Measurements from ENCODE around the gene RBM17.

RBM17 gene

DNA sequence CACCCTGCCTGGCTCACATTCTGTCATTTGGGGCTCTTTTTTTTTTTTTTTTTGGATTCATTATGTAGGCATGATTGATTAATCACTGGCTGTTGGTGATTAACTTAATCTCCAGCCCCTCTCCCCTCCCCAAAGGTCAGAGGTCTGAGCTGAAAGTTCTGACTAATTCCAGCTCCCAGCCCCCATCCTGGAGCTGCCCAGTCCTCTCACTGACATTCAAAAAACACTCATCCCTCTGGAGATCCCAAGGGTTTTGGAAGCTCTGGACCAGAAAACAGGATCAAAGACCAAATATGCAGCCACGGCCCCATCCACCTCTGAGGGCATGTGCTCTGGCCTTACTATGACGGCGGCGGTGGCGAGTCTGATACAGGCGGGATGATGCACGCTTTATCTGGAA, 53.8 kb downstream of the RBM17 start:
- Histone ChIP-seq H3K9me3 (ENCODE audit: control insufficient read depth in 1 of 2, low read length in 2 of 2) (no peaks in the 10 kb centered on the region), H3K4me3 (ENCODE audit: low read depth in 1 of 2, low read length in 2 of 2) (no peak overlapping the region), H3K4me1 (ENCODE audit: control insufficient read depth in 1 of 2, insufficient read depth in 2 of 2, low read length in 2 of 2) (peaks cover 24 to 31% of the 10 kb centered on the region in 2 donors), H3K27ac (ENCODE audit: low read depth, low read length) (no peak overlapping the region), H3K27me3 (ENCODE audit: control insufficient read depth in 1 of 2, insufficient read depth in 2 of 2, low read length in 2 of 2) (no peaks in the 10 kb centered on the region), H3K36me3 (ENCODE audit: control insufficient read depth in 1 of 2, insufficient read depth in 2 of 2, low read length in 2 of 2) (no peaks in the 10 kb centered on the region), H3K9ac (ENCODE audit: low read depth in 1 of 2, low read length in 2 of 2) (no peak overlapping the region)

DNA sequence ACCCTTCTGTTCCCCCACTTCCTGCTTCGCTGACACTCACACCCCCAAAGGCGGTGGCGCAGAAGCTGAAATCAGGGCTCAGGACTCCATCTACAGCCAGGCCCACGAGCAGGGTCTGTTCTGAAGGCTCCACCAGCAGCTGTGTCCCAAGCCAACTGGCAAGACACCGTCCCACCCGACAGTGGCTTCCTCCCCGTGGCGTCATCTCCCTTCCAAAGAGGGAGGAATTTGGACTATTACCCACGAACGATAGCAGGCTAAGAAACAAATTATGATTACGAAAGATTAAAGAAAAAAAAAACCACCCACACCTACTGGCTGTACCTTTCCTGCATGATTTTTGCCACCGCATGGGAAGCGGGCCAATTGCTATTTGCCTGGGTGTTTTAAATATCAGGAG, 54.3 kb downstream of the RBM17 start:
- Histone ChIP-seq H3K36me3 (ENCODE audit: control insufficient read depth in 1 of 2, insufficient read depth in 2 of 2, low read length in 2 of 2) (no peaks in the 10 kb centered on the region), H3K27ac (ENCODE audit: low read depth, low read length) (no peak overlapping the region), H3K4me3 (ENCODE audit: low read depth in 1 of 2, low read length in 2 of 2) (no peak overlapping the region), H3K9ac (ENCODE audit: low read depth in 1 of 2, low read length in 2 of 2) (no peak overlapping the region), H3K27me3 (ENCODE audit: control insufficient read depth in 1 of 2, insufficient read depth in 2 of 2, low read length in 2 of 2) (no peaks in the 10 kb centered on the region), H3K9me3 (ENCODE audit: control insufficient read depth in 1 of 2, low read length in 2 of 2) (no peaks in the 10 kb centered on the region), H3K4me1 (ENCODE audit: control insufficient read depth in 1 of 2, insufficient read depth in 2 of 2, low read length in 2 of 2) (peaks cover 29 to 37% of the 10 kb centered on the region in 2 donors)

DNA sequence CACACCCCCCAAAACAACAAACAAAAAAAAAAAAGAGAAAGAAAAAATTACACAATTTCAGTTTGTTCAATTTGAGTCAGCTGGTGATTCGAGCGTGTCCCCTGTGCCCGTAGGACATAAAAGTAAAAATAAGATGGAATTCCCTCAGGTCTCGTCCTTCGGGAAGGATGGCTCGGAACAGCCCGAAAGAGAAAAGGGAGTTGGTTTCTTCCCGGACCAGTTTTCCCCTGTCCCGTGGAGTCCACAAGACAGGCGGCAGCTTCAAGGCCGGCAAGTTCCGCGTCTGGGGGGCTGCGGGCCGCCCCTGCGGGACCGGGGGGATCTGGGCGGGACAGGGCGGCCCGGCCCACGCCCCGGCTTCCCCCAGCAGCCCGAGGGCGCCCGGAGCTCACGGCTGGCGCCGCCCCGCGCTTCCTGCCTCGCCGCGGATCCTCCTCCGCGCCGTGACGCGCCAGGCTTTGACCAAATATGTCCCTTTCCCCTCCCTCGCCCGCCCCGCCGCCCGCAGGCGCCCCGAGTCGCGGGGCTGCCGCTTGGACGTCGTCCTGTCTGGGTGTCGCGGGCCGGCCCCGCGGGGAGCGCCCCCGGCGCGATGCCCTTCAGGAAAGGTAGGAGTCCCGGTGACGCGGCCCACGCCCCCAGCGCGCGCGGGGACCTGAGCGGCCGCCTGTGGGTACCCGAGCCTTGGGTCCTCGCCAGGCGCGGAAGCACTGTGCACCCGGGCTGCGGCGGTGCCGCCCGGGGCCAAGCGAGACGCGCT, 55.8 kb downstream of the RBM17 start:
- no peaks in the 10 kb centered on the region for H3K9me3 ChIP-seq (ENCODE audit: control insufficient read depth in 1 of 2, low read length in 2 of 2)
- peak overlapping the region; percentile 64 for H3K27ac ChIP-seq (ENCODE audit: low read depth, low read length)
- H3K9ac ChIP-seq (ENCODE audit: low read depth in 1 of 2, low read length in 2 of 2) = peak overlapping the region; percentile 67 to 68
- no peaks in the 10 kb centered on the region for H3K27me3 ChIP-seq (ENCODE audit: control insufficient read depth in 1 of 2, insufficient read depth in 2 of 2, low read length in 2 of 2)
- H3K4me1 ChIP-seq (ENCODE audit: control insufficient read depth in 1 of 2, insufficient read depth in 2 of 2, low read length in 2 of 2) = peaks cover 30 to 44% of the 10 kb centered on the region in 2 donors
- no peaks in the 10 kb centered on the region for H3K36me3 ChIP-seq (ENCODE audit: control insufficient read depth in 1 of 2, insufficient read depth in 2 of 2, low read length in 2 of 2)
- H3K4me3 ChIP-seq (ENCODE audit: low read depth in 1 of 2, low read length in 2 of 2) = peak overlapping the region; percentile 81 to 82

- Histone ChIP-seq H3K4me1 (ENCODE audit: control insufficient read depth in 1 of 2, insufficient read depth in 2 of 2, low read length in 2 of 2) (peaks cover 28 to 39% of the 10 kb centered on the region in 2 donors), H3K36me3 (ENCODE audit: control insufficient read depth in 1 of 2, insufficient read depth in 2 of 2, low read length in 2 of 2) (no peaks in the 10 kb centered on the region), H3K9me3 (ENCODE audit: control insufficient read depth in 1 of 2, low read length in 2 of 2) (no peaks in the 10 kb centered on the region), H3K27me3 (ENCODE audit: control insufficient read depth in 1 of 2, insufficient read depth in 2 of 2, low read length in 2 of 2) (no peaks in the 10 kb centered on the region), H3K27ac (ENCODE audit: low read depth, low read length) (peak overlapping the region; percentile 13), H3K4me3 (ENCODE audit: low read depth in 1 of 2, low read length in 2 of 2) (peak overlapping the region; percentile 81 to 82), H3K9ac (ENCODE audit: low read depth in 1 of 2, low read length in 2 of 2) (peak overlapping the region; percentile 67 to 68)
These were observed 56.5 kb downstream of the RBM17 start for GRCh38 chr10:6145166-6145987.

GRCh38 chr10:6146013-6146785, 57.4 kb downstream of the RBM17 start:
- Histone ChIP-seq H3K27ac (ENCODE audit: low read depth, low read length) (no peak overlapping the region), H3K9ac (ENCODE audit: low read depth in 1 of 2, low read length in 2 of 2) (peak overlapping the region; percentile 67 to 68), H3K27me3 (ENCODE audit: control insufficient read depth in 1 of 2, insufficient read depth in 2 of 2, low read length in 2 of 2) (no peaks in the 10 kb centered on the region), H3K36me3 (ENCODE audit: control insufficient read depth in 1 of 2, insufficient read depth in 2 of 2, low read length in 2 of 2) (no peaks in the 10 kb centered on the region), H3K4me3 (ENCODE audit: low read depth in 1 of 2, low read length in 2 of 2) (peak overlapping the region; percentile 81 to 82), H3K4me1 (ENCODE audit: control insufficient read depth in 1 of 2, insufficient read depth in 2 of 2, low read length in 2 of 2) (peaks cover 22 to 36% of the 10 kb centered on the region in 2 donors), H3K9me3 (ENCODE audit: control insufficient read depth in 1 of 2, low read length in 2 of 2) (no peaks in the 10 kb centered on the region)

DNA sequence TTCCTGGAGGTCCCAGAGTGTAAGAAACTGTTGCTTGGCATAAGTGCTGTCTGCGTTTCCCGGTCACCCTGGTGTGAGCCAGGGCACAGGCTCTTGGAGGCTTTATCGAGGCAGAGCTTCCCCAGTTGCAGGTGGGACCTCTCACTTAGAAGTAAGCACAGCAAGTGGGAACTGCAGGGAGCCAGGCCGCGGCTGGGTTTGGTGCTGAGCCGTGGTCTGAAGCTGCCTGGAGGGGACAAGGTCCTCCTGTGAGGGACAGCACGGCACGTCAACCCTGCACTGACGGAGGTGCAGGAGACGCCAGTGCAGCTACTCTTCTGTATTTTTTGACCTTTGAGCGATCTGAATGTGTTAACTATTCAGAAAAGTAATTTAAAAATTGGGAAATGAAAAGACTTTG, 58.1 kb downstream of the RBM17 start:
- no peaks in the 10 kb centered on the region for H3K9me3 ChIP-seq (ENCODE audit: control insufficient read depth in 1 of 2, low read length in 2 of 2)
- peaks cover 22 to 37% of the 10 kb centered on the region in 2 donors for H3K4me1 ChIP-seq (ENCODE audit: control insufficient read depth in 1 of 2, insufficient read depth in 2 of 2, low read length in 2 of 2)
- H3K27me3 ChIP-seq (ENCODE audit: control insufficient read depth in 1 of 2, insufficient read depth in 2 of 2, low read length in 2 of 2) = no peaks in the 10 kb centered on the region
- no peak overlapping the region for H3K27ac ChIP-seq (ENCODE audit: low read depth, low read length)
- no peaks in the 10 kb centered on the region for H3K36me3 ChIP-seq (ENCODE audit: control insufficient read depth in 1 of 2, insufficient read depth in 2 of 2, low read length in 2 of 2)
- H3K9ac ChIP-seq (ENCODE audit: low read depth in 1 of 2, low read length in 2 of 2) = no peak overlapping the region
- peak overlapping the region in 1 of 2 donors; percentile 82 for H3K4me3 ChIP-seq (ENCODE audit: low read depth in 1 of 2, low read length in 2 of 2)

- H3K4me1 ChIP-seq (ENCODE audit: control insufficient read depth in 1 of 2, insufficient read depth in 2 of 2, low read length in 2 of 2) = peaks cover 22 to 37% of the 10 kb centered on the region in 2 donors
- no peaks in the 10 kb centered on the region for H3K27me3 ChIP-seq (ENCODE audit: control insufficient read depth in 1 of 2, insufficient read depth in 2 of 2, low read length in 2 of 2)
- no peak overlapping the region for H3K27ac ChIP-seq (ENCODE audit: low read depth, low read length)
- H3K9ac ChIP-seq (ENCODE audit: low read depth in 1 of 2, low read length in 2 of 2) = no peak overlapping the region
- H3K9me3 ChIP-seq (ENCODE audit: control insufficient read depth in 1 of 2, low read length in 2 of 2) = no peaks in the 10 kb centered on the region
- no peaks in the 10 kb centered on the region for H3K36me3 ChIP-seq (ENCODE audit: control insufficient read depth in 1 of 2, insufficient read depth in 2 of 2, low read length in 2 of 2)
- no peak overlapping the region for H3K4me3 ChIP-seq (ENCODE audit: low read depth in 1 of 2, low read length in 2 of 2)
These were observed 59.4 kb downstream of the RBM17 start for GRCh38 chr10:6148251-6148701.

GRCh38 chr10:6148908-6149307, 60.1 kb downstream of the RBM17 start:
- Histone ChIP-seq H3K36me3 (ENCODE audit: control insufficient read depth in 1 of 2, insufficient read depth in 2 of 2, low read length in 2 of 2) (no peaks in the 10 kb centered on the region), H3K9ac (ENCODE audit: low read depth in 1 of 2, low read length in 2 of 2) (no peak overlapping the region), H3K9me3 (ENCODE audit: control insufficient read depth in 1 of 2, low read length in 2 of 2) (no peaks in the 10 kb centered on the region), H3K27ac (ENCODE audit: low read depth, low read length) (no peak overlapping the region), H3K27me3 (ENCODE audit: control insufficient read depth in 1 of 2, insufficient read depth in 2 of 2, low read length in 2 of 2) (no peaks in the 10 kb centered on the region), H3K4me1 (ENCODE audit: control insufficient read depth in 1 of 2, insufficient read depth in 2 of 2, low read length in 2 of 2) (peaks cover 22 to 37% of the 10 kb centered on the region in 2 donors), H3K4me3 (ENCODE audit: low read depth in 1 of 2, low read length in 2 of 2) (no peak overlapping the region)

DNA sequence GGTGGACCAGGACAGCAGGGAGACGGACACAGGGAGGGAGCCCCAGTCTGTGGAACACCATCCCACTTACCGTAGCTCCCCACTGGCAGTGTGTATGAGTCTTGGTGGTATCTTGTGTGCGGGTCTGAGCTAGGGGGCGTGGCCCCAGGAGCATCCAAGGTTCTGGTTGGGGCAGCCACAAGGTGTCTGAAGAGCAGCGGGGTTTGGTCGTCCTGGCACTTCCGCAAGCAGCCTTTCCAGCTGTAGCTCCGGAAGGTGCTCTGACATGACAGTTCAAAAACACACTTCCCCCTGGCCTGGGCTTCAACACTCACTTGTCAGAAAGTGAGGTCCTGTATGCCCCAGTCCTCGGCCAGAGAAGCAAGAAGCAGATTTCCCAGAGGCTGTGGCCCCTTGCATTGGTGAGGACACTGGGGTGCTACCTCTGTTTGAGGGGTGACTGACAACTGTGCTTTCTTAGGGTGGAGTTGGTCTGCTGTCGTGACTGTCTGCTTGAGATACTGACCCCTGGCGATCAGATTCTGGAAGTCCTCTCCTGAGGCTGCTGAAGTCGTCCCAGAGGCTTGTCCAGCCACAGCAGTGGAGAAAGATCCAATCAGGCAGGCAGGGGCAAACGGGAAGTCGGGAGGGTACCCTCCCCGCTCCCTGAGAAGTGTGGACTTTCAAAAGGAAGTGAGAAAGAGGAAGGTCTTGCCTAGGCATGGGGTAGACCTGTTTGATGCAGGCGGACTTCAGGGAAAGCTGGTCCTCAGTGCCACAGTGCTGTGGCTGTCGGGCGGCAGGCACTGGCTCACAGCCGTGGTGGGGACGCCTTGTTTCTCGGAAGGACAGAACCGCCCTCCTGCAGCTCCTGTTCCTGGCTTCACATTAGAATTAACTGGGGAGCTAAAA, 62.5 kb downstream of the RBM17 start:
- Histone ChIP-seq H3K4me3 (ENCODE audit: low read depth in 1 of 2, low read length in 2 of 2) (peak overlapping the region in 1 of 2 donors; percentile 2), H3K9me3 (ENCODE audit: control insufficient read depth in 1 of 2, low read length in 2 of 2) (no peaks in the 10 kb centered on the region), H3K27me3 (ENCODE audit: control insufficient read depth in 1 of 2, insufficient read depth in 2 of 2, low read length in 2 of 2) (no peaks in the 10 kb centered on the region), H3K36me3 (ENCODE audit: control insufficient read depth in 1 of 2, insufficient read depth in 2 of 2, low read length in 2 of 2) (no peaks in the 10 kb centered on the region), H3K9ac (ENCODE audit: low read depth in 1 of 2, low read length in 2 of 2) (peak overlapping the region in 1 of 2 donors; percentile 9), H3K27ac (ENCODE audit: low read depth, low read length) (no peak overlapping the region), H3K4me1 (ENCODE audit: control insufficient read depth in 1 of 2, insufficient read depth in 2 of 2, low read length in 2 of 2) (peaks cover 17 to 28% of the 10 kb centered on the region in 2 donors)
